ENCODE data around the gene CCDC154.

DNA sequence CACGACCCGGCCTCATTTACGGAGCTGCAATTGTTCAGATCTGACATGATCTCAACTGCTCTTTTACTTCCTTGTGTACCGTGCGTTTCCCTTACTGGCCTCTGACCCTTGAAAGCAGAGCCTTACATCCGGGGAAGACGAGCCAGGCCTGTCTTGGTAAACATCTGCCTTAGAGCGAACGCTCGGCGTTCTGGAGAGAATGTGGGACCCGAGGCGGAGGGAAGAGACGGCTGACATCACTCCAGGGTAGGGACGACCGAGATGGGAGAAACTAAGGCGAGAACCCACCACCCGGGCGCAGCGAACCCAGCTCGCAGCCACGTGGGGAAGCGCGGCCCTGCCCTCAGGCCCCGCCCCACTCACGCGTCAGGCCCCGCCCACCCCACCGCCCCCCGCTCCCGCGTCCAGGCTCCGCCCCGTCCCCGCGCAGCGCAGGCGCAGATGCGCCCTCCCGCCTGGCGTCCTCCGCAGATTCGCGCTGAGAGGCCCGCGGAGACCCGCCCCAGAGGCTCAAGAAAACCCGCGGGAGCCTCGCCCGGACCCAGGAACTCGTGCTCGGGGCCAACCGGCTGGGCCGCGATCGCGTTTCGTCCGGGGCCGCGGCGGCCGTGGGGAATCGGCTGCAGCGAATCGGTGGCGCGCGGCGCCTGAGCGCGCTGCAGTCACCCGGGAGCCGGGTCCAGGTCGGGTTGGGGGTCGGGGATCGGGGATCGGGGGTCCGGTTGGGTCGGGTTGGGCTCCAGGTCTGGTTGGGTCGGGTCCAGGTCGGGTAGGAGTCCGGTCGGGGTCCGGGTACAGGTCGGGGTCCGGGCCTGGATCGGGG, 48.8 kb upstream of the CCDC154 start, which contains the start of gene TELO2:
- no peak for TF ChIP-seq CTCF (IDR thresholded peaks at IDR 0.05; ENCODE audit: insufficient read depth, low read length, poor library complexity, severe bottlenecking)
- TF ChIP-seq EZH2phosphoT487 (conservative IDR thresholded peaks at IDR 0.05; ENCODE audit: low read length): no peak
